Skeletal muscle cell (primary cell): Measurements from ENCODE around the gene CCDC51.

Source experiments
- DNase-seq: peaks from one replicate; pipeline ENCODE4 v3.0.0-alpha.2; 2010; ENCODE audit warnings: low read depth
- H3K4me3 ChIP-seq: 2 replicates; pipeline ENCODE4 v1.5.1; 2011; ENCODE audit warnings: low read depth, mild to moderate bottlenecking, control low read depth, low read length, moderate library complexity

The CCDC51 gene

GRCh38 chr3:48398701-48399386, 41.1 kb downstream of the CCDC51 start:
- DNase-seq, result no peak
- no peak overlapping the region for H3K4me3 ChIP-seq

DNA sequence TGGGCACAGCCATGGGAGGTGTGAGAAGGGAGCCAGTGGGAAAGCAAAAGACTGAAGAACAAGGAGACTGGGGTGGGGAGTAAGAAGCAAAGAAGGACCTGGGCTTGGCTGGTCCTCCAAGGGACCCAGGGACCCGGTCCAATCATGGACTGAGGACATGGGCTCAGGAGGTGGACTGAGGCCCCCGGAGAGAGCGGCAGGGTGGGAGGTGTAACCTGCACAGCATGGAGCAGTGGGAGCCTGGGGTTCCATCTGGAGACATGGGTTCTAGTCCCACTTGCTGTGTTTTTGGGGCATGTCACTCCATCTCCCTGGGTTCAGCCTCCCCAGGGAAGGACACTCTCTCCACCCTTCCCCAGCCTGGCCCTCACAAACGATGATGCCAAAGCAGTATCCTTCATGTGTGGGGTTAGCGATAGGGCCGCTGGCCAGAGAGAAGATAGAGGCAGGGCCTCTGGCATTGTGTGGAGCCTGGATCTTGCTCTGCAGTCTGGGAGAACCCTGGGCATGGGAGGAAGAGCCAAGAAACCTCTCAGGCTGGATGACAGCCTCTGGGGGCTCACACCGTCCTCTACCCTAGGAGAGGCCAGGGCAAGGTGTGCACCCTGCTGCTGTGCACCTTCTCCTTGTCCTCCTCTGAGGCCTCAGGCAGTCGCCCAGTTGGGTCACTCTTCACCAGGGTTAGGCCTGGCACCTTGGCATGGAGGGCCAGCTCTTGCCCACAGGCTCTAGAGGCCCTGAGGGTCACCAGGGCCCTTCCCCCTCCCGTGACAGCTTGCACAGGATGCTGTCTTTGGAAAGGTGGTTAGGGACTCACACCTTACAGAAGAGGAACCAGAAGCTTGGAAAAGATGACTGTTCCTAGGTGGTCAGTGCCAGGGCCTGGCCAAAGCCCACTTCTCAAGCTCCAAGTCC, 41.9 kb downstream of the CCDC51 start:
- H3K4me3 ChIP-seq, result no peak overlapping the region
- DNase-seq, result no peak

DNA sequence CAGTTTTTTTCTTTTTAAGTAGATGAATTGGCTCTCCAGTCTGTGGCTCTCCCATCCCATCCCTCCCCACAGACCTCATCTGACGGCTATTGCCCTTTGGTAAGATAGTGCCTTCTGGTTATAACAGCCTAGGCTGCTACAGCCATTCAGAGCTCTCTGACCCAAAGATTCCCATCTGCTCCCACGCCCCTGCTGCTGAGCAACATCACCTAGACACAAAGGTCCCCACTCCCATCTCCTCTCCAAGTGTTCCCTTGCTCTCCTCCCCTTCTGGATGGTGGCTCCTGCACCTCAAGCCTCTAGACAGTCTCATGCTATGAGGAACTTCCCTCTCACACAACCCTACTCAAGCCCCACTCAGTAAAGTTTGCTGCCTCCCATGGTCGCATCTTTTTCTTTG, 44.2 kb downstream of the CCDC51 start:
- H3K4me3 ChIP-seq, result no peak overlapping the region
- no peak for DNase-seq

- no peak overlapping the region for H3K4me3 ChIP-seq
- DNase-seq, result no peak
These were observed 45.5 kb downstream of the CCDC51 start for GRCh38 chr3:48394391-48394790.

GRCh38 chr3:48388966-48389365, 51.0 kb downstream of the CCDC51 start:
- no peak for DNase-seq
- H3K4me3 ChIP-seq, result no peak overlapping the region

GRCh38 chr3:48387634-48388033, 52.3 kb downstream of the CCDC51 start:
- H3K4me3 ChIP-seq, result no peak overlapping the region
- no peak for DNase-seq
